BE2C (cell line): Measurements from ENCODE around the gene C8B. TPM values are rescaled to one million over a fixed set of nuclear protein-coding genes. Genes with fewer than 3 reads are reported as not detected.

Experiments
- DNase-seq: peaks from one replicate; pipeline ENCODE4 v3.0.0-alpha.2; 2020
- H3K27me3 ChIP-seq: fragments of 250-450 bp; sonication (Bioruptor Pico); 2 replicates; pipeline ENCODE4 v1.5.1; 2020; ENCODE audit warnings: mild to moderate bottlenecking
- H3K36me3 ChIP-seq: fragments of 250-450 bp; sonication (Bioruptor Pico); 2 replicates; pipeline ENCODE4 v1.5.1; 2020; ENCODE audit warnings: mild to moderate bottlenecking
- H3K4me1 ChIP-seq: fragments of 250-450 bp; sonication (Bioruptor Pico); 2 replicates; pipeline ENCODE4 v1.5.1; 2020
- H3K4me3 ChIP-seq: 2 replicates; pipeline ENCODE4 v1.5.1; 2011; ENCODE audit warnings: low read depth, low read length
- H3K9me3 ChIP-seq: fragments of 250-450 bp; sonication (Bioruptor Pico); 2 replicates; pipeline ENCODE4 v1.5.1; 2020
- CTCF ChIP-seq: IDR thresholded peaks from 2 replicates; pipeline ENCODE4 v1.5.1; 2012; ENCODE audit warnings: mild to moderate bottlenecking, low read depth, low read length
- polyA plus RNA-seq: library from polyadenylated mRNA; unstranded; fragments of >200 nt; gene quantifications from one replicate; pipeline ENCODE4 v1.2.1, GENCODE V29; 2012; ENCODE audit warnings: low read depth, missing spikeins; ENCODE audit not compliant: insufficient read length, insufficient read depth

The C8B gene
- polyA plus RNA-seq: not detected

GRCh38 chr1:56965916-56966697 lies at the start of gene C8B:
Gene C8B (minus strand): TSS chr1:56966015. CDS start chr1:56965948, 67 bp downstream.
- Histone ChIP-seq H3K4me3 (no peak within 1 kb of the TSS), H3K4me1 (no peaks in the 10 kb centered on the region), H3K9me3 (no peaks in the 10 kb centered on the region), H3K36me3 (no peaks in the 10 kb centered on the region), H3K27me3 (no peaks in the 10 kb centered on the region)
- DNase-seq: no peak
- no peak for TF ChIP-seq CTCF

DNA sequence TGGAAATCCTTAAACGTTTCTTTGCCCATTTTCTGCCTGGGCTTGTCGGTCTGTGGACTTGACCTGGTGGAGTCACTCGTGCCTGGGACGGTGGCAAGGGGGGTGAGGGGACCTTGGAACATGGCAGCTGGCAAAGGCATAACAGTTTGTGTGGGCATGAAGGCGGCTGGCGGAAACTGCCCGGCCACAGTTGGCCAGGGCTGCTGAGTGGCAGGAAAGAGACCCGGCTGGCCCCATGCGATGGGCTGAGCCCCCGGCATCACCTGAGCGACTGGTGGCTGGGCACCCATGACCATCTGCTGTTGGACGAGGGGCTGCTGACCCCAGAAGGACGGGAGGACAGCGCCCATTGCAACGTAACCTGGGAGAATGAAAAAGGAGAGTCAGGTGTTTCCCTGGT lies 49.3 kb upstream of the C8B start:
- no peak for DNase-seq
- no peaks in the 10 kb centered on the region for H3K36me3 ChIP-seq
- H3K4me3 ChIP-seq: no peak overlapping the region
- TF ChIP-seq CTCF: no peak
- no peaks in the 10 kb centered on the region for H3K9me3 ChIP-seq
- H3K27me3 ChIP-seq: no peaks in the 10 kb centered on the region
- H3K4me1 ChIP-seq: no peaks in the 10 kb centered on the region

DNA sequence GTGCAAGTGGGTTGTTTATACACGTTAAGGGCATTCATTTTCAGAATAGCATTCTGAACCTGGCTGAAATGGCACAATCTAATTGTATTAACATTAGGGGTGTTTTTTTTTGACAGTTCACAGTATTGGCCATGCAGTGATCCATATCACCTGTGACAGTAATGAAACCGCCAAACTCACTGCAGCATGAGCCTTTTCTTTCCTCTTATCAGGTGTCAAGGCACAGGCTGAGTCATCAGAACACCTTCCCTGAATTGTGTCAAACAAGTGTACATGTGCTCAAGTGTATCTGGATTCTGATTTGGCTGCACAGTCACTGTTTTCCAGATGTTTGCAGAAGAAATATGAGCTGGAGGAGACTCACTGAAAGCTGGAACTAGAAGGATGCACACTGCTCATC lies 47.7 kb upstream of the C8B start:
- no peak for TF ChIP-seq CTCF
- no peak for DNase-seq
- no peaks in the 10 kb centered on the region for H3K36me3 ChIP-seq
- no peaks in the 10 kb centered on the region for H3K9me3 ChIP-seq
- no peak overlapping the region for H3K4me3 ChIP-seq
- no peaks in the 10 kb centered on the region for H3K27me3 ChIP-seq
- H3K4me1 ChIP-seq: no peaks in the 10 kb centered on the region

DNA sequence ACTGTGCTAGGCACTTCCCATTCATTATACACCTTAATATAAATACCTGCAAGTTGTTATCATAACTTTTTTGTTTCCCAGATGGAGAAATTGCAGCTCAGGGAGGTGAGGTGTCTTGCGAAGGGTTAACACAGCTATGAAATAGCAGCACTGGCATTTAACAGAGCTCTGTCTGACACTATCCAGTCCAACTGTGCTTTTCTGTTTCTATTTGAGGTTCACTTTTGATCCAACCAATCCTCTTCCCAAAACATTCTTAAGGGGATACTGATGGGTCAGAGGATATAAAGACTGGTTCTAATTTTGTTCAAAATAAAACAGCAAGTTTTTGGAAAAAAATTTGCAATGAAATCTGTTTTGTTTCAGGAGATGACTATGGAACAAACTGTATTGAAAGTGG lies 46.5 kb upstream of the C8B start:
- H3K4me3 ChIP-seq: no peak overlapping the region
- no peaks in the 10 kb centered on the region for H3K27me3 ChIP-seq
- H3K9me3 ChIP-seq: no peaks in the 10 kb centered on the region
- DNase-seq: no peak
- no peaks in the 10 kb centered on the region for H3K4me1 ChIP-seq
- no peak for TF ChIP-seq CTCF
- no peaks in the 10 kb centered on the region for H3K36me3 ChIP-seq

- H3K4me3 ChIP-seq: no peak overlapping the region
- H3K9me3 ChIP-seq: no peaks in the 10 kb centered on the region
- H3K36me3 ChIP-seq: no peaks in the 10 kb centered on the region
- no peaks in the 10 kb centered on the region for H3K4me1 ChIP-seq
- DNase-seq: no peak
- no peak for TF ChIP-seq CTCF
- no peaks in the 10 kb centered on the region for H3K27me3 ChIP-seq
Measured at GRCh38 chr1:57010511-57010910, 44.7 kb upstream of the C8B start.

GRCh38 chr1:57007948-57008347 lies 42.1 kb upstream of the C8B start:
- Histone ChIP-seq H3K4me3 (no peak overlapping the region), H3K4me1 (no peaks in the 10 kb centered on the region), H3K27me3 (no peaks in the 10 kb centered on the region), H3K9me3 (no peaks in the 10 kb centered on the region), H3K36me3 (no peaks in the 10 kb centered on the region)
- no peak for TF ChIP-seq CTCF
- no peak for DNase-seq
